ENCODE measurements around the gene NIM1K. TPM values are rescaled to one million over a fixed set of nuclear protein-coding genes. Genes with fewer than 3 reads are reported as not detected.
"Not testable (repeated sequence)": the region's sequence is repeated elsewhere in the genome, so short reads cannot be mapped to it uniquely, and the experiment has no call there.

NIM1K gene
- total RNA-seq, 1 experiment from 2014 or later, result 0.26 TPM

GRCh38 chr5:43305948-43306565 is 114.0 kb downstream of the NIM1K start:
- H3K27me3 ChIP-seq (ENCODE audit: insufficient read depth, low read depth), result no peaks in the 10 kb centered on the region
- no peaks in the 10 kb centered on the region for H3K9me2 ChIP-seq (ENCODE audit: insufficient read depth)
- intact Hi-C loops (cut with micrococcal nuclease; ENCODE audit: unreplicated experiment), result loop anchor here (5.0 kb wide), 1 partner anchor 394 kb away; no protein-coding TSS in a partner anchor
- ChIA-PET POLR2A (ENCODE audit: unreplicated experiment) (interaction anchor here (0.6 kb wide), 1 partner anchor 9 kb away, joined by 3 read pairs; no protein-coding TSS in a partner anchor), CTCF (interaction anchor here (0.6 to 2.2 kb wide), 3 partner anchors 83 to 225 kb away, joined by 3 to 8 read pairs (median 6); partner anchors contain the start of gene TMEM267)
- H3K27ac ChIP-seq, result no peak overlapping the region
- no peak overlapping the region for H3K4me2 ChIP-seq
- no TSS peak for BruUV-seq (replicated peaks)
- no peak overlapping the region for H2AFZ ChIP-seq
- H3K36me3 ChIP-seq (ENCODE audit: low read depth), result peaks cover 63% of the 10 kb centered on the region
- no peaks in the 10 kb centered on the region for H3K9me3 ChIP-seq (ENCODE audit: insufficient read depth, low read depth)
- no peak overlapping the region for H3K4me3 ChIP-seq
- peaks cover 99% of the 10 kb centered on the region for H3K79me2 ChIP-seq (ENCODE audit: low read depth)
- H3K4me1 ChIP-seq (replicated peaks; ENCODE audit: insufficient read depth), result peaks cover 34% of the 10 kb centered on the region
- DNase-seq, result peak in 1 of 2 experiments; percentile 77
- peaks cover 35% of the 10 kb centered on the region; the same call in 1 of the 2 replicates for H3F3A ChIP-seq (ENCODE audit: insufficient read depth, low read depth)
- no peak for TF ChIP-seq EZH2 (IDR thresholded peaks at IDR 0.05; ENCODE audit: low read depth)
- TF ChIP-seq CTCF (conservative IDR thresholded peaks at IDR 0.05), result peak; percentile 95
- H4K20me1 ChIP-seq (ENCODE audit: insufficient read depth), result peaks cover 91% of the 10 kb centered on the region

DNA sequence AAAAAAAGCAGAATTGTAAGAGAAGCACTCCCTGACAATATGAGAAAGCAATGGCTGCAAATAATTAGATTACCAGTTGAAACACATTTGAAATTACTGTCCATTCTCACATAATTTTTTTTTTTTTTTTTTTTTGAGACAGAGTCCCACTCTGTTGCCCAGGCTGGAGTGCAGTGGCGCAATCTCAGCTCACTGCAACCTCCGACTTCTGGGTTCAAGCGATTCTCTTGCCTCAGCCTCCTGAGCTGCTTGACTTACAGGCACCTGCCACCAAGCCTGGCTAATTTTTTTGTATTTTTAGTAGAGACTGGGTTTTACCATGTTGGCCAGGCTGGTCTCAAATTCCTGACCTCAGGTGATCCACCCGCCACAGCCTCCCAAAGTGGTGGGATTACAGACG is 114.9 kb downstream of the NIM1K start:
- Histone ChIP-seq H3F3A (ENCODE audit: insufficient read depth, low read depth) (peaks cover 35% of the 10 kb centered on the region; the same call in 1 of the 2 replicates), H3K4me1 (replicated peaks; ENCODE audit: insufficient read depth) (peaks cover 43% of the 10 kb centered on the region), H3K79me2 (ENCODE audit: low read depth) (peaks cover 99% of the 10 kb centered on the region), H3K36me3 (ENCODE audit: low read depth) (peaks cover 62% of the 10 kb centered on the region), H4K20me1 (ENCODE audit: insufficient read depth) (peaks cover 91% of the 10 kb centered on the region)
- H3K27ac ChIP-seq; DNase-seq; H3K4me3 ChIP-seq; H3K9me3 ChIP-seq (ENCODE audit: insufficient read depth, low read depth); BruUV-seq (replicated peaks); POLR2A ChIA-PET (ENCODE audit: unreplicated experiment); H3K27me3 ChIP-seq (ENCODE audit: insufficient read depth, low read depth); H3K4me2 ChIP-seq; H3K9me2 ChIP-seq (ENCODE audit: insufficient read depth); H2AFZ ChIP-seq: not testable (repeated sequence)
- intact Hi-C loops (cut with micrococcal nuclease; ENCODE audit: unreplicated experiment), result loop anchor here (5.0 kb wide), 1 partner anchor 395 kb away; no protein-coding TSS in a partner anchor
- CTCF ChIA-PET, result interaction anchor here (1.3 to 2.2 kb wide), 2 partner anchors 83 to 177 kb away, joined by 6 to 8 read pairs; partner anchors contain the start of gene TMEM267

DNA sequence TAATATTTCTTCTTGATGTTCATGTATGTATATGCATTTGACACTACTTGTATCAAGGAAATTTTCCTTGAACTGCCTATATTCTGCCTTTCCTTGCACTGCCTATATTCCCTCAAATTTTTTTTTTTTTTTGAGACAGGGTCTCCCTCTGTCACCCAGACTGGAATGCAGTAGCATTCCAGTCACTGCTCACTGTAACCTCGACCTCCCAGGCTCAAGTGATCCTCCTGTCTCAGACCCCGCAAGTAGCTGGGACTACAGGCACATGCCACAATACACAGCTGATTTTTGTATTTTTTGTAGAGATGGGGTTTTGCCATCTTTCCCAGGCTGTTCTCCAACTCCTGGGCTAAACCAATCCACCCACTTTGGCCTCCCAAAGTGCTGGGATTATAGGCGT is 117.1 kb downstream of the NIM1K start:
- CTCF ChIA-PET, result interaction anchor here (0.6 to 2.0 kb wide), 3 partner anchors 81 to 395 kb away, joined by 3 to 14 read pairs (median 4); partner anchors contain the start of gene TMEM267
- no peak for TF ChIP-seq CTCF (conservative IDR thresholded peaks at IDR 0.05)
- TF ChIP-seq EZH2 (IDR thresholded peaks at IDR 0.05; ENCODE audit: low read depth), result no peak
- Histone ChIP-seq H3K27me3 (ENCODE audit: insufficient read depth, low read depth) (no peaks in the 10 kb centered on the region), H3F3A (ENCODE audit: insufficient read depth, low read depth) (peaks cover 35% of the 10 kb centered on the region), H3K4me2 (peak overlapping the region; percentile 78), H3K36me3 (ENCODE audit: low read depth) (peaks cover 43% of the 10 kb centered on the region), H3K79me2 (ENCODE audit: low read depth) (peaks cover 90% of the 10 kb centered on the region), H3K4me1 (replicated peaks; ENCODE audit: insufficient read depth) (peaks cover 52% of the 10 kb centered on the region), H3K9me3 (ENCODE audit: insufficient read depth, low read depth) (no peaks in the 10 kb centered on the region; the same call in 1 of the 2 replicates), H3K27ac (peak overlapping the region; percentile 47), H3K4me3 (no peak overlapping the region; the same call in 1 of the 2 replicates), H3K9me2 (ENCODE audit: insufficient read depth) (no peaks in the 10 kb centered on the region), H2AFZ (no peak overlapping the region), H4K20me1 (ENCODE audit: insufficient read depth) (peaks cover 76% of the 10 kb centered on the region)
- BruUV-seq (replicated peaks), result no TSS peak
- DNase-seq, result no peak
- POLR2A ChIA-PET (ENCODE audit: unreplicated experiment), result no interaction called here
- intact Hi-C loops (cut with micrococcal nuclease; ENCODE audit: unreplicated experiment), result loop anchor here (2.0 to 5.0 kb wide), 2 partner anchors 82 to 397 kb away; no protein-coding TSS in a partner anchor
